ENCODE data around the gene ARPP21. TPM values are rescaled to one million over a fixed set of nuclear protein-coding genes. Genes with fewer than 3 reads are reported as not detected.

ARPP21 gene
- total and polyA plus RNA-seq, 7 donors: 86.4 to 336 (median 101) TPM

DNA sequence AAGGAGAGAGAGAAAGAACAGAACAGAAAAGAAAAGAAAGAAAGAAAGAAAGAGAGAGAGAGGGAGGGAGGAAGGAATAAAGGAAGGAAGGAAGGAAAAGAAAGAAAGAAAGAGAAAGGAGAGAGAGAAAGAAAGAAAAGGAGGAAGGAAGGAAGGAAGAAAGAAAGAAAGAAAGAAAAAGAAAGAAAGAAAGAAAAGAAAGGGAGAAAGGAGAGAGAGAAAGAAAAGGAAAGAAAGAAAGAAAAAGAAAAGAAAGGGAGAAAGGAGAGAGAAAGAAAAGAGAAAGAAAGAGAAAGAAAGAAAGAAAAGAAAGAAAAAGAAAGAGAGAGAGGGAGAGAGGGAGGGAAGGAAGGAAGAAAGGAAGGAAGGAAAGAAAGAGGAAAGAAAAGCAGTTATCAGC lies 108.8 kb downstream of the ARPP21 start:
- Histone ChIP-seq H3K27ac (no peak overlapping the region), H3K4me1 (no peaks in the 10 kb centered on the region), H3K9me3 (no peaks in the 10 kb centered on the region), H3K36me3 (ENCODE audit: insufficient read depth in 1 of 2, low read depth in 1 of 2) (peaks cover 5 to 87% of the 10 kb centered on the region in 2 donors), H3K4me3 (no peak overlapping the region), H3K27me3 (ENCODE audit: insufficient read depth in 3 of 3, low read length in 2 of 3) (no peaks in the 10 kb centered on the region)
- no peak for DNase-seq
- no peak for ATAC-seq
- TF ChIP-seq, protein P1, sequence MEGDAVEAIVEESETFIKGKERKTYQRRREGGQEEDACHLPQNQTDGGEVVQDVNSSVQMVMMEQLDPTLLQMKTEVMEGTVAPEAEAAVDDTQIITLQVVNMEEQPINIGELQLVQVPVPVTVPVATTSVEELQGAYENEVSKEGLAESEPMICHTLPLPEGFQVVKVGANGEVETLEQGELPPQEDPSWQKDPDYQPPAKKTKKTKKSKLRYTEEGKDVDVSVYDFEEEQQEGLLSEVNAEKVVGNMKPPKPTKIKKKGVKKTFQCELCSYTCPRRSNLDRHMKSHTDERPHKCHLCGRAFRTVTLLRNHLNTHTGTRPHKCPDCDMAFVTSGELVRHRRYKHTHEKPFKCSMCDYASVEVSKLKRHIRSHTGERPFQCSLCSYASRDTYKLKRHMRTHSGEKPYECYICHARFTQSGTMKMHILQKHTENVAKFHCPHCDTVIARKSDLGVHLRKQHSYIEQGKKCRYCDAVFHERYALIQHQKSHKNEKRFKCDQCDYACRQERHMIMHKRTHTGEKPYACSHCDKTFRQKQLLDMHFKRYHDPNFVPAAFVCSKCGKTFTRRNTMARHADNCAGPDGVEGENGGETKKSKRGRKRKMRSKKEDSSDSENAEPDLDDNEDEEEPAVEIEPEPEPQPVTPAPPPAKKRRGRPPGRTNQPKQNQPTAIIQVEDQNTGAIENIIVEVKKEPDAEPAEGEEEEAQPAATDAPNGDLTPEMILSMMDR (IDR thresholded peaks at IDR 0.05): no peak
- intact Hi-C loops (cut with DNase I): loop anchor here in 1 of 2 donors (5.0 kb wide), 1 partner anchor 41 kb away; no protein-coding TSS in a partner anchor

DNA sequence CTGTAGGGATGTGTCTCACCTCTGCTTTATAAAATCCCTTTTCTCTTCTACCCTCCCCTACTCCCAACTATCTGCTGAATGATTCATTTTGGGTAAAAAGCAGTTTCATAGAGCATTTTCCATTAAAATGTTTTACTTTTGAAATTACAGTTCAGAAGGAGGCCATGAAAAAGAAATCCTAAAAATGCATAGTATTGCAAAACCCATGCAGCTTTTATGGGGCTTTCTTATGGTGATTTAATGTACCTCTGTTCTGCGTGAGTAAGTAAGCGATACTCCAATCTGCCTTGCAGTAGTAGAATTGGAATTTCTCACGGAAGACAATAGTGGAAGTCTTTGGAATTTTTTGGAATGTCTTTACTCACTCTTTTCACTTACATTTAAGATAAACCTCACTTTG lies 111.9 kb downstream of the ARPP21 start:
- Histone ChIP-seq H3K36me3 (ENCODE audit: insufficient read depth in 1 of 2, low read depth in 1 of 2) (peaks cover 0 to 87% of the 10 kb centered on the region in 2 donors), H3K9me3 (no peaks in the 10 kb centered on the region), H3K27ac (no peak overlapping the region), H3K4me1 (no peaks in the 10 kb centered on the region), H3K4me3 (no peak overlapping the region), H3K27me3 (ENCODE audit: insufficient read depth in 3 of 3, low read length in 2 of 3) (no peaks in the 10 kb centered on the region)
- TF ChIP-seq, protein P1 (IDR thresholded peaks at IDR 0.05): no peak
- DNase-seq: no peak
- intact Hi-C loops (cut with DNase I): no loop called here
- ATAC-seq: no peak
- WGBS, 3 donors: 75 to 89% (median 81%) methylated on average over 3 of the region's 3 CpGs

DNA sequence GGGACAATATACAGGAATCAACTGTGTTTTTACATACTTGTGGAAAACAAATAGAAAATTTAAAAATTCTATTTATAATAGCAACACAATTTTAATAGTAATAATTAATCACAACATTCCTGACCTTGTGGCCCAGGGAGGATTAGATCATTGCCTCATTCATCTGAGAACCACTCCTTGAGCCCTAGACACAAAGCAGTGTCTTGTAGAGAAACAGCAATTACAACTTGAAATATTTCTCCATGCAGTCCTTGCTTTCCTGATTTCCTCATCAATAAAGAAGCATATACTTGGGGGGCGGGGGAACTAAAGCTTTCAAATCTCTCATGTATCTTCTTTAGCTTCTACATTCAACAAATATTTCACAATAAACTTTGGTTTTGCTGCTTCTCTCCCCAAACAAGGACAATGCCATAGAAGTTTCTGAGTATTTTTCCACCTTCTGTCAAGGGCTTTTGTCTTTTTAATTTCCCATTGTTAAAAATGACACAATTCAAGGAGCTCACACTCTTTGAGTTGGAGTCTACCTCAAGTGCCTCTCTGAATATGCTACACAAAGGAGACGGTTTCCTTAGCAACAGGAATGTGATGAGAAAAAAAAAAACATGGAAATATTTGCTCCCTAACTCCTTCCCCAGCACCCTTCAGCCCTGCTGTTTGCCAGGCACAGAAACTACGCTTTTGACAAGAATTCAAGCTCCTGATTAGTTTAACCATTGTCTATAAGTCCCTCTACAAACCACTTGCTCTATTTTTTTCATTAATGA lies 118.8 kb downstream of the ARPP21 start:
- Histone ChIP-seq H3K4me1 (peaks cover 24% of the 10 kb centered on the region), H3K27ac (no peak overlapping the region), H3K36me3 (ENCODE audit: insufficient read depth in 1 of 2, low read depth in 1 of 2) (peaks cover 0 to 60% of the 10 kb centered on the region in 2 donors), H3K4me3 (no peak overlapping the region), H3K27me3 (ENCODE audit: insufficient read depth in 3 of 3, low read length in 2 of 3) (no peaks in the 10 kb centered on the region), H3K9me3 (no peaks in the 10 kb centered on the region)
- intact Hi-C loops (cut with DNase I): no loop called here
- WGBS, 3 donors: 72 to 84% (median 78%) methylated on average over 3 of the region's 3 CpGs
- DNase-seq (no peak), ATAC-seq (no peak)
- TF ChIP-seq, protein P1 (IDR thresholded peaks at IDR 0.05): no peak

DNA sequence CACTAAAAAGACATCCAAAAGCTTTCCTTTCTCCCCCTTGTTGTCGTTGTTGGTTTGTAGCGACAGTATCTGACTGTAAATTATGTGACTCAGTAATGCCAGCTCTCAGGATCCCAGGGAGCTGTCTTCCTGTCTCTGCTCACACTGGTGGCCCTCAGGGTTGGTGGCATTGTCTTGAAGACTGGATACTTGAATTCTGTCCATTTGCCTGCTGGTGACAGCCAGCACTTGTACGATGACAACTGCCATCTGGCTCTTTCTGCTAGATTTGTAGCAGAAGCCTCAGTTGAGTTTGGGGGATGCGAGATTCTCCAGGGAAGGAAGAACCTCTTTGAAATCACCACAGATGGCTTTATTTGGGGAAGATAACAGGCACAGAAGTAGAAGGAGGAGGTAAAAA lies 120.8 kb downstream of the ARPP21 start:
- peak in 3 of 4 donors; percentile 36 to 45 (median 42) for ATAC-seq
- TF ChIP-seq, protein P1 (IDR thresholded peaks at IDR 0.05): no peak
- H3K4me3 ChIP-seq: no peak overlapping the region
- H3K36me3 ChIP-seq (ENCODE audit: insufficient read depth in 1 of 2, low read depth in 1 of 2): peaks cover 0 to 54% of the 10 kb centered on the region in 2 donors
- DNase-seq: no peak
- H3K9me3 ChIP-seq: no peaks in the 10 kb centered on the region
- H3K4me1 ChIP-seq: peaks cover 24% of the 10 kb centered on the region
- no peaks in the 10 kb centered on the region for H3K27me3 ChIP-seq (ENCODE audit: insufficient read depth in 3 of 3, low read length in 2 of 3)
- 24 to 53% (median 33%) methylated on average over 4 of the region's 4 CpGs for WGBS, 3 donors
- H3K27ac ChIP-seq: peak overlapping the region; percentile 17
- intact Hi-C loops (cut with DNase I): no loop called here

Data from psoas muscle (tissue), 8 donors.